Omental fat pad (tissue), 4 donors: ENCODE measurements around the gene NUCB2. TPM values are rescaled to one million over a fixed set of nuclear protein-coding genes. Genes with fewer than 3 reads are reported as not detected.
A peak's percentile ranks its signal among the peaks of the same experiment; 100 is the strongest.

Experiments
- ATAC-seq: fragments of 150-250 bp; one replicate; pipeline ENCODE4 v1.9.1; 2016; ENCODE audit warnings: mild to moderate bottlenecking, moderate library complexity; ENCODE audit not compliant: low FRiP score
- DNase-seq: peaks from one replicate; pipeline ENCODE4 v3.0.0-alpha.2; 2019; ENCODE audit warnings: low spot score
- total RNA-seq, 4 donors: library from RNA; depleted of rRNA; stranded (reverse); fragments of >200 nt; gene quantifications; one replicate each; pipeline ENCODE4 v1.1.0, GENCODE V29; 2016
- TF ChIP-seq, protein P1 (sequence below), 3 donors: fragments of 450-650 bp; IDR thresholded peaks; one replicate each; pipeline ENCODE4 v1.5.1; 2016 to 2017; ENCODE audit warnings: antibody characterized with exemption in 3 of 3, mild to moderate bottlenecking in 3 of 3, moderate library complexity in 2 of 3

Gene NUCB2
- total RNA-seq, 4 donors from 2014 or later, result 31.9 to 54.7 (median 41.8) TPM

DNA sequence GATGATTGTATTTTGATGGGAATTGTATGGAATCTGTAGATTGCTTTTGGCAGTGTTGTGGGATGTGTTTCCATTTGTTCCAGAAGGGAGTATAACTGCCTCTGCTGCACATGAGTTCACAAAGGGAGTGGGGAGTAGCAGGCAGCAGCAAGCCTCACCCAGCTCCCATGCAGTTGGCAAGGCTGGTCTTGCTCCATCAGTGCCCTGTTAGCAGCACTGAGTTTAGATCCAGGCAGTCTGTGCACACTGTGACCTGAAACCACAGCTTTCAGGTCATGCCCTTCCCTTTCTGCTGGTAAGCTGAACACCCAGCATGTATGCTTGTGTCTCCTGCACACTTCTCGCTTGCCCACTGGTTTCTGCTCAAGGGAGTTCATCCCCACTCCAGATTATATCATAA lies 3.7 kb upstream of the NUCB2 start:
- ATAC-seq, result no peak
- no peak for DNase-seq
- TF ChIP-seq, protein P1, sequence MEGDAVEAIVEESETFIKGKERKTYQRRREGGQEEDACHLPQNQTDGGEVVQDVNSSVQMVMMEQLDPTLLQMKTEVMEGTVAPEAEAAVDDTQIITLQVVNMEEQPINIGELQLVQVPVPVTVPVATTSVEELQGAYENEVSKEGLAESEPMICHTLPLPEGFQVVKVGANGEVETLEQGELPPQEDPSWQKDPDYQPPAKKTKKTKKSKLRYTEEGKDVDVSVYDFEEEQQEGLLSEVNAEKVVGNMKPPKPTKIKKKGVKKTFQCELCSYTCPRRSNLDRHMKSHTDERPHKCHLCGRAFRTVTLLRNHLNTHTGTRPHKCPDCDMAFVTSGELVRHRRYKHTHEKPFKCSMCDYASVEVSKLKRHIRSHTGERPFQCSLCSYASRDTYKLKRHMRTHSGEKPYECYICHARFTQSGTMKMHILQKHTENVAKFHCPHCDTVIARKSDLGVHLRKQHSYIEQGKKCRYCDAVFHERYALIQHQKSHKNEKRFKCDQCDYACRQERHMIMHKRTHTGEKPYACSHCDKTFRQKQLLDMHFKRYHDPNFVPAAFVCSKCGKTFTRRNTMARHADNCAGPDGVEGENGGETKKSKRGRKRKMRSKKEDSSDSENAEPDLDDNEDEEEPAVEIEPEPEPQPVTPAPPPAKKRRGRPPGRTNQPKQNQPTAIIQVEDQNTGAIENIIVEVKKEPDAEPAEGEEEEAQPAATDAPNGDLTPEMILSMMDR (IDR thresholded peaks at IDR 0.05), result no peak

DNA sequence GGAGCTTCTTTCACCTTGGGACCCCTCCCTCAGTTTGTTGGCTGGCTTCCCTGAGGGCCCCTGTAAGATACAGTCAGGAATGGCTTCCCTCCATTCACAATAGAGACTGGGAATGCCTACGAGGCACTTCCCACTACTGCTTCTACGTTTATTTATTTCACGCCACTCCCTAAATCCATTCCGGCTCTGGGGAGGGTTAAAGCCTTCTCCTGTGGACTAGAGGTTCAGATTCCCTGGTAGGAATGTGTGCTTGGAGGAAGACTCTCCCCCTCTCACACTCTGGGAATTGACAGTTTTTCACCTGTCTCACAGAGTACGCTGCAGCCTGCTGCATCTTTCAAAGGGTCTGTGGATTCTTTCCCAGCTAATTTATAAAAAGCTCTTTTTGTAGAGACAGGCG lies 3.3 kb upstream of the NUCB2 start:
- ATAC-seq (no peak), DNase-seq (no peak)
- TF ChIP-seq, protein P1 (IDR thresholded peaks at IDR 0.05), result no peak

DNA sequence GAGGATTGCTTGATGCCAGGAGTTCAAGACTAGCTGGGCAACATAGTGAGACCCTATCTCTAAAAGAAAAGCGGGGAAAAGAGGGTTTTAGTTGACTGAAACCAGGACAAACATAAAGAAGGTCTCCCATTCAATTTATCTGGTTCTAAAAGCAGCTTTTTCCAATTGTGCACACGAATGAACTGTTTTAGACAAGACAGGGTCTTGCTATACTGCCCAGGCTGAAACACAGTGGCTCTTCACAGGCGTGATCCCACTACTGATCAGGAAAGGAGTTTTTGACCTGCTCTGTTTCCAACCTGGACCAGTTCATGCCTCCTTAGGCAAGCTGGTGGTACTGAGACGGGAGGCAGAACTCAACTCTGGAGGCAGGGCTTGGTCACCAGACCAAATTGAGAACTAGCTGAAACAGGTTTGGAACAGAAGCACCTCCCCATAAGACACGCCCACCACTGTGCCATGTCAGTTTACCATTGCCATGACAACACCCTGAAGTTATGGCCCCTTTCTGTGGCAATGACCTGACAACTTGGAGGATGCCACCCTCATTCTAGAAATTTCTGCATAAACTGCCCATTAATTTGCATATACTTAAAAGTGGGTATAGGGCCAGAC lies 2.8 kb upstream of the NUCB2 start:
- DNase-seq (no peak), ATAC-seq (no peak)
- TF ChIP-seq, protein P1 (IDR thresholded peaks at IDR 0.05), result no peak

DNA sequence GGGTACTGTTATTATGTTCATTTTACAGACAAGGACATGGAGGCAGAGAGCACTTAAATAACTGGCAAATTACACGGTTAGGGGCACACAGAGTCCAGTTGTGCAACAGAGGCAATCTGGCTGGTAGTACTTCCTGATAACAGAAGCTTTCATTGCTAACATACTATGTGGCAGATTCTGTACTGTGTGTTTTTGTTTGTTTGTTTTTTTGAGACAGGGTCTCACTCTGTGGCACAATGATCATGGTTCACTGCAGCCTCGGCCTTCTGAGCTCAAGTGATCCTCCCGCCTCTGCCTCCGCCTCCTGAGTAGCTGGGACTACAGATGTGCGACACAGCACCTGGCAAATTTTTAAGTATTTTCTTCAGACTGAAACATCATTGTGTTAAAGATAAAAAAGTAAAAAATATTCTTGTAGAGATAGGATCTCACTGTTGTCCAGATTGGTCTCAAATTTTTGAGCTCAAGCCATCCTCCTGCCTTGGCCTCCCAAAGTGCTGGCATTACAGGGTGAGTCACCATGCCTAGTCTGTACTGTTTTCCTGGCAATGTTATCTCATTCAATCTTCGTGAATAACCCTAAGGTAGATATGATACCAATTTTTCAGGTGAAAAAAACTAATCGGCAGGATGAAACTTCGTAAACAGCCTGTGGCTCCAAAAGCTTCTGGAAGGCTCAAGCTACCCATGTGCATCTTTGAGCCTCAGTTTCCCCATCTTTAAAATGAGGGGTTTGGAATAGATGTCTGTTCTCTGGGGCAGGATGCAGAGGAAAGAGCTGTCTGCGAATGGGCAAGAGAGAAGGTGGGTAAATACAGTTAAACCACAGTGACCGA lies 921 bp upstream of the NUCB2 start:
- TF ChIP-seq, protein P1 (IDR thresholded peaks at IDR 0.05), result no peak
- ATAC-seq (no peak), DNase-seq (no peak)

DNA sequence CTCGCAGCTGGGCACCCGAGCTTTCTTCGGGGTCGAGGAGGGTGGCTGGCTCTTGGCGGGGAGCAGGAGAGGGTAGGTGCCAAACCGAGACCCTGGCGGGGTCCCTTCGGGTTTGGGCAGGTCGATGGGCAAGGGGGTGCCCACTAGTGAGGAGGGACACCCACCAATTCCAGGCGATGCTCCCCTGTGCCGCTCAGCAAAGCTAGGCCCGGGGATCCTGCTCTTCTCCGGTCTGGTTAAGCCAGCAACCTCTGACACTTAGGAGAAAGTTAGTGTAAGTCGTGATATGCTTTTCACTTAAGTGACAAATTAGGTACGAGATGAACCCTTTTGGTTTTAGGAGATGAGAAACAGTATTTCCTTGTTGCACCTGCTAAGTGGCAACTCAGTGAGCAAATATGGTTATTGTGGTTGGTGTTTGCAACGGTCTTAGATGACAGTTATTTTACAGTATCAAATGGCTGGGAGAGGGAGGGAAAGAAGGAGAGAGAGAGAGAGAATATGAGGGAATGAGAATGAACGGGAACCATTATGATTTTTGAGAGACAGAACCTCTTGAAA lies 565 bp downstream of the NUCB2 start:
- DNase-seq (no peak), ATAC-seq (peak; percentile 35)
- TF ChIP-seq, protein P1 (IDR thresholded peaks at IDR 0.05), result no peak

DNA sequence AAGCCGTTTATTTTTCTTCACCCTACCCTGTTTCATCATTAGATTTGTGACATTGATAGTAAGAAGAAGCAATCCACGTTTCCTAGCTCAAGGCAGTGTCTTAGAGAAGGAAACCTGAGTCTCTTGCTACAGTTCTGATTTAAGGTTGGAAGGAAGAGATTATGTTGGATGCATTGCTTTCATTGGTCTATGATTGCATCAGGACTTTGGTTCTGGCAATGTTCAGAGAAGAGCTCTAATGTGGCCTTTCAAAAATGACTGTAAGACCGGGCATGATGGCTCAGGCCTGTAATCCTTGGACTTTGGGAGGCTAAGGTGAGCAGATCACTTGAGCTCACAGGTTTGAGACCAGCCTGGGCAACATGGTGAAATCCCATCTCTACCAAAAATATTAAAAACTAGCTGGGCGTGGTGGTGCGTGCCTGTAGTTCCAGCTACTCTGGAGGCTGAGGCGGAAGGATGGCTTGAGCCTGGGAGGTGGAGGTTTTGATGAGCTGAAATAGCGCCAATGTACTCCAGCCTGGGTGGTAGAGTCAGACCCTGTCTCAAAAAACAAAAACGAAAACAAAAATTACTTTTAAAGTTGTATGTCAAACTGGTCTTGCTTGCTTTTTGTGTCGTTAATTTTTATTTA lies 4.1 kb downstream of the NUCB2 start:
- ATAC-seq (no peak), DNase-seq (no peak)
- TF ChIP-seq, protein P1 (IDR thresholded peaks at IDR 0.05), result no peak
